SK-N-DZ (cell line): Measurements from ENCODE around the gene PAX6.

Source experiments
- DNase-seq: peaks from one replicate; pipeline ENCODE4 v3.0.0-alpha.2; 2015; ENCODE audit warnings: low spot score

PAX6 gene

GRCh38 chr11:31822927-31823643, 12.0 kb upstream of the PAX6 start:
- no peak for DNase-seq

- DNase-seq = no peak
Observed at GRCh38 chr11:31822175-31822926, 11.2 kb upstream of the PAX6 start.

GRCh38 chr11:31821766-31822165, 10.6 kb upstream of the PAX6 start:
- DNase-seq = no peak

- no peak for DNase-seq
Observed at GRCh38 chr11:31821235-31821764, 10.2 kb upstream of the PAX6 start.

GRCh38 chr11:31820438-31820818, 9.3 kb upstream of the PAX6 start:
- DNase-seq = no peak

GRCh38 chr11:31819621-31820437, 8.7 kb upstream of the PAX6 start:
- DNase-seq = no peak

GRCh38 chr11:31818874-31819331, 7.8 kb upstream of the PAX6 start:
- DNase-seq = no peak

GRCh38 chr11:31818425-31818755, 7.3 kb upstream of the PAX6 start:
- no peak for DNase-seq

- DNase-seq = no peak
Observed at GRCh38 chr11:31817621-31818424, 6.7 kb upstream of the PAX6 start.

- no peak for DNase-seq
Observed at GRCh38 chr11:31817054-31817620, 6.0 kb upstream of the PAX6 start.

GRCh38 chr11:31816468-31817053, 5.4 kb upstream of the PAX6 start:
- DNase-seq = no peak

- no peak for DNase-seq
Observed at GRCh38 chr11:31815711-31816467, 4.8 kb upstream of the PAX6 start.

- no peak for DNase-seq
Observed at GRCh38 chr11:31814176-31814868, 3.2 kb upstream of the PAX6 start.

GRCh38 chr11:31813391-31814175, 2.5 kb upstream of the PAX6 start:
- no peak for DNase-seq

- DNase-seq = no peak
Observed at GRCh38 chr11:31812383-31813381, 1.6 kb upstream of the PAX6 start.

GRCh38 chr11:31809857-31810778, 1.0 kb downstream of the PAX6 start:
- DNase-seq = no peak
